Endothelial cell (in vitro differentiated cells): ENCODE measurements around the gene TOX4. TPM values are rescaled to one million over a fixed set of nuclear protein-coding genes. Genes with fewer than 3 reads are reported as not detected.

ENCODE experiments used
- DNase-seq: peaks from one replicate; pipeline ENCODE4 v3.0.0; 2021; ENCODE audit warnings: low spot score
- H3K27ac Mint-ChIP-seq: one replicate; pipeline ENCODE4 v1.8.0; 2021; ENCODE audit warnings: mixed read lengths, inconsistent platforms; ENCODE audit not compliant: unreplicated experiment
- H3K27me3 Mint-ChIP-seq: one replicate; pipeline ENCODE4 v1.8.0; 2021; ENCODE audit warnings: mild to moderate bottlenecking, moderate library complexity, mixed read lengths, inconsistent platforms; ENCODE audit not compliant: unreplicated experiment
- H3K36me3 Mint-ChIP-seq: one replicate; pipeline ENCODE4 v1.8.0; 2021; ENCODE audit warnings: mild to moderate bottlenecking, low read depth, mixed read lengths, inconsistent platforms; ENCODE audit not compliant: unreplicated experiment
- H3K4me1 Mint-ChIP-seq: one replicate; pipeline ENCODE4 v1.8.0; 2021; ENCODE audit warnings: mild to moderate bottlenecking, mixed read lengths, inconsistent platforms; ENCODE audit not compliant: unreplicated experiment
- H3K4me3 Mint-ChIP-seq: one replicate; pipeline ENCODE4 v1.8.0; 2021; ENCODE audit warnings: mild to moderate bottlenecking, mixed read lengths, inconsistent platforms; ENCODE audit not compliant: unreplicated experiment
- H3K9me3 Mint-ChIP-seq: one replicate; pipeline ENCODE4 v1.8.0; 2021; ENCODE audit warnings: mixed read lengths, inconsistent platforms; ENCODE audit not compliant: unreplicated experiment
- total RNA-seq: library from RNA; stranded (reverse); fragmentation: NEBNext Ultra II Directional; extraction: Animal tissue kit (Norgen Biotek cat#: 25700); gene quantifications from one replicate; pipeline ENCODE4 v1.2.1, GENCODE V29; 2021; ENCODE audit not compliant: unreplicated experiment
- TF ChIP-seq, protein P1 (sequence below): fragments of 200-600 bp; sonication (generic); IDR thresholded peaks from one replicate; pipeline ENCODE4 v1.5.0; 2021; ENCODE audit warnings: antibody characterized with exemption; ENCODE audit not compliant: unreplicated experiment

The TOX4 gene
- total RNA-seq, 1 donor from 2014 or later, result 70.8 TPM

GRCh38 chr14:21455592-21455911 lies 21.4 kb upstream of the TOX4 start:
- Mint-ChIP-seq H3K27me3 (peaks cover 1% of the 10 kb centered on the region), H3K36me3 (peaks cover 5% of the 10 kb centered on the region), H3K4me3 (peak overlapping the region; percentile 95), H3K9me3 (no peaks in the 10 kb centered on the region), H3K4me1 (peaks cover 12% of the 10 kb centered on the region), H3K27ac (peak overlapping the region; percentile 100)
- no peak for DNase-seq
- TF ChIP-seq, protein P1, sequence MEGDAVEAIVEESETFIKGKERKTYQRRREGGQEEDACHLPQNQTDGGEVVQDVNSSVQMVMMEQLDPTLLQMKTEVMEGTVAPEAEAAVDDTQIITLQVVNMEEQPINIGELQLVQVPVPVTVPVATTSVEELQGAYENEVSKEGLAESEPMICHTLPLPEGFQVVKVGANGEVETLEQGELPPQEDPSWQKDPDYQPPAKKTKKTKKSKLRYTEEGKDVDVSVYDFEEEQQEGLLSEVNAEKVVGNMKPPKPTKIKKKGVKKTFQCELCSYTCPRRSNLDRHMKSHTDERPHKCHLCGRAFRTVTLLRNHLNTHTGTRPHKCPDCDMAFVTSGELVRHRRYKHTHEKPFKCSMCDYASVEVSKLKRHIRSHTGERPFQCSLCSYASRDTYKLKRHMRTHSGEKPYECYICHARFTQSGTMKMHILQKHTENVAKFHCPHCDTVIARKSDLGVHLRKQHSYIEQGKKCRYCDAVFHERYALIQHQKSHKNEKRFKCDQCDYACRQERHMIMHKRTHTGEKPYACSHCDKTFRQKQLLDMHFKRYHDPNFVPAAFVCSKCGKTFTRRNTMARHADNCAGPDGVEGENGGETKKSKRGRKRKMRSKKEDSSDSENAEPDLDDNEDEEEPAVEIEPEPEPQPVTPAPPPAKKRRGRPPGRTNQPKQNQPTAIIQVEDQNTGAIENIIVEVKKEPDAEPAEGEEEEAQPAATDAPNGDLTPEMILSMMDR, result no peak

GRCh38 chr14:21455912-21456667 lies 20.9 kb upstream of the TOX4 start, which contains the start of gene CHD8:
Gene CHD8 (minus strand): TSS chr14:21456123. CDS start chr14:21431643, 24,480 bp downstream.
- H3K27ac Mint-ChIP-seq, result peak within 1 kb of the TSS; percentile 100
- H3K36me3 Mint-ChIP-seq, result peaks cover 7% of the 10 kb centered on the region
- TF ChIP-seq, protein P1, result peak; percentile 72
- H3K9me3 Mint-ChIP-seq, result no peaks in the 10 kb centered on the region
- H3K4me3 Mint-ChIP-seq, result peak within 1 kb of the TSS; percentile 95
- H3K27me3 Mint-ChIP-seq, result peaks cover 3% of the 10 kb centered on the region
- peak; percentile 99 for DNase-seq
- H3K4me1 Mint-ChIP-seq, result peaks cover 10% of the 10 kb centered on the region

- Mint-ChIP-seq H3K27ac (no peak overlapping the region), H3K27me3 (peaks cover 1% of the 10 kb centered on the region), H3K9me3 (no peaks in the 10 kb centered on the region), H3K4me3 (no peak overlapping the region), H3K4me1 (no peaks in the 10 kb centered on the region), H3K36me3 (peaks cover 5% of the 10 kb centered on the region)
- DNase-seq, result no peak
- TF ChIP-seq, protein P1, result no peak
Measured at GRCh38 chr14:21467616-21468015, 9.4 kb upstream of the TOX4 start.

DNA sequence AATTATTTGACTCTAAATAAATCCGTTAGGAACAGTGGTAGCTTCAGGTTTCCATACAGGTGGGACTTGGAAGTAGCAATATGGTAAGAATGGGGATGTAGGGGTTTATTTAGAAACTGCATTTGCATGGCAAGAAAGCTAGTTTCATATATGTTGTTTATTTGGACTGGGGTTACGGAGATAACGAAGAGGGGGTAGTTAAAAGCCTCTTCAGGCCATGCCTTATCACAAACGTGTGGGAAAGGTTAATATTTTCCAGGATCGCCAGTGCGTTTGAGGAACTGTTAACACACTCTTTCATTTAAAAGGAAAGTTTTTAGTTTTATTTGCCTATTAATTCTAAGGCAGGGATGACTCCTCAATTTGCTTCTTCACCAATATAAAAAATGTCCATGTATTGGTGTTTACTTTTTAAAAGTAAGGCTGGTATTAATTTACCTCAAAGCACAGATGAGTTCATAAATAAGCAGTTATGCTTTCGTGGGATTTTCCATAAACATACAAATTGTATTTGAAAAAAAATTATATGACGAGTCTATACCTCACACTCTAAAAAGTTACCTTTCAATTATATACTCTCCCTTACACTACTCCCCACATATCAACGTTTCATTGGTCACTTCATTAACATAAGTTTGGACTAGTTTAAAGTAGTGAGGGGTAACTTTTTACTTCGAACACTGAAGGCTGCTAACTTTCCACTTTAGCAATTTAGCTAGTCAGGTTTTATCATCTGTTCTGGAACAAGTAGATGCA lies 1.1 kb upstream of the TOX4 start:
- no peak for DNase-seq
- peaks cover 5% of the 10 kb centered on the region for H3K27me3 Mint-ChIP-seq
- H3K9me3 Mint-ChIP-seq, result no peaks in the 10 kb centered on the region
- peak overlapping the region; percentile 100 for H3K4me3 Mint-ChIP-seq
- H3K4me1 Mint-ChIP-seq, result peaks cover 17% of the 10 kb centered on the region
- H3K27ac Mint-ChIP-seq, result peak overlapping the region; percentile 89
- TF ChIP-seq, protein P1, result no peak
- H3K36me3 Mint-ChIP-seq, result peaks cover 14% of the 10 kb centered on the region

DNA sequence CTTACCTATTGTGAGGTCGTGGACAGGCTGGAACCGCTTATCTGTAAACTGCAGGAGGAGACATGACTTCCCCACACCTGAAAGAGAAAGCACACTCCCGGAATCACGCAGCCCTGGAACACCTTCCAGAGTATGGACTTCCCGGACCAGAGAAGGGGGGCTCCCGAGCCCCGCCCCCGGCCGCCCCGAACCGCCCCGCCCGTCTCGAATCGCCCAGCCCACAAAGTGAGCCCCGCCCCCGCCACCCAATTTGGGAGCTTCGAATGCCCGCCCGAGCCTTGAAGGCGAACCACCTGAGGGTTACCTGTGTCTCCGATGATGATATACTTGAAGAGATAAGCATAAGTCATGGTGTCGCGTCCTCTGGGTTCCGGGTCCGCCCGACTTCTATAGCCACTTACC lies 471 bp upstream of the TOX4 start:
- no peaks in the 10 kb centered on the region for H3K9me3 Mint-ChIP-seq
- H3K36me3 Mint-ChIP-seq, result peaks cover 16% of the 10 kb centered on the region
- TF ChIP-seq, protein P1, result no peak
- H3K4me3 Mint-ChIP-seq, result peak overlapping the region; percentile 100
- peak overlapping the region; percentile 89 for H3K27ac Mint-ChIP-seq
- H3K4me1 Mint-ChIP-seq, result peaks cover 17% of the 10 kb centered on the region
- DNase-seq, result peak; percentile 78
- H3K27me3 Mint-ChIP-seq, result peaks cover 5% of the 10 kb centered on the region
